Esophagus muscularis mucosa (tissue), 4 donors: ENCODE data around the gene BCL11B. TPM values are rescaled to one million over a fixed set of nuclear protein-coding genes. Genes with fewer than 3 reads are reported as not detected.

Source experiments
- DNase-seq: peaks from one replicate; pipeline ENCODE4 v3.0.0-alpha.2; 2017; ENCODE audit errors: extremely low spot score
- H3K27ac ChIP-seq, 4 donors: fragments of 200-600 bp; sonication (generic); replicated peaks in 1 of 4; 1 replicate in 3 of 4; 2 replicates in 1 of 4; pipeline ENCODE4 v1.5.1; 2016 to 2019; ENCODE audit warnings: mild to moderate bottlenecking in 1 of 4
- H3K27me3 ChIP-seq, 4 donors: fragments of 200-600 bp; sonication (generic); one replicate each; pipeline versions ENCODE4 v1.5.1 to v1.6.0; 2016 to 2019
- H3K36me3 ChIP-seq, 4 donors: fragments of 200-600 bp; sonication (generic); one replicate each; pipeline ENCODE4 v1.5.1; 2016 to 2019
- H3K4me1 ChIP-seq, 4 donors: fragments of 200-600 bp; sonication (generic); one replicate each; pipeline ENCODE4 v1.5.1; 2016 to 2019
- H3K4me3 ChIP-seq, 4 donors: fragments of 200-600 bp; sonication (generic); 1 replicate in 2 of 4; 2 replicates in 2 of 4; pipeline ENCODE4 v1.5.1; 2016 to 2019; ENCODE audit warnings: mild to moderate bottlenecking in 4 of 4, moderate library complexity in 1 of 4
- H3K9me3 ChIP-seq, 4 donors: fragments of 200-600 bp; sonication (generic); 1 replicate in 3 of 4; 2 replicates in 1 of 4; pipeline ENCODE4 v1.5.1; 2016 to 2019
- EP300 ChIP-seq: sonication (generic); formaldehyde crosslinking; IDR thresholded peaks from one replicate; pipeline ENCODE4 v1.6.1; 2017; ENCODE audit warnings: antibody characterized with exemption
- POLR2A ChIP-seq: fragments of 450-650 bp; IDR thresholded peaks from one replicate; pipeline ENCODE4 v1.6.1; 2017; ENCODE audit warnings: antibody characterized with exemption, moderate library complexity, mild to moderate bottlenecking, low read depth
- POLR2AphosphoS5 ChIP-seq, 2 donors: sonication (generic); formaldehyde crosslinking; IDR thresholded peaks; one replicate each; pipeline ENCODE4 v1.6.1; 2017; ENCODE audit warnings: antibody characterized with exemption in 2 of 2
- WGBS: methylation state at CpG from one replicate; pipeline ENCODE4 v1.1.5; 2018; 5-methylcytosine and 5-hydroxymethylcytosine counted together
- intact Hi-C: fragments of 100-400 bp; cut with DNase I; formaldehyde crosslinking; loops from one replicate; pipeline ENCODE4 v1.15.1; 2023
- total RNA-seq, 4 donors: library from RNA; depleted of rRNA; stranded (reverse); fragments of >200 nt; gene quantifications; one replicate each; pipeline versions ENCODE4 v1.1.0 to v1.2.1, GENCODE V29; 2016
- TF ChIP-seq, protein P1 (sequence below), 3 experiments: fragments of 200-600 bp in 2 of 3; fragments of 450-650 bp in 1 of 3; sonication (generic) in 2 of 3; IDR thresholded peaks; one replicate each; pipeline ENCODE4 v1.5.1; 2017 to 2019; ENCODE audit warnings: antibody characterized with exemption in 3 of 3, mild to moderate bottlenecking in 2 of 3, moderate library complexity in 1 of 3

BCL11B gene
- total RNA-seq, 4 donors from 2014 or later = 0.34 to 0.65 (median 0.46) TPM

DNA sequence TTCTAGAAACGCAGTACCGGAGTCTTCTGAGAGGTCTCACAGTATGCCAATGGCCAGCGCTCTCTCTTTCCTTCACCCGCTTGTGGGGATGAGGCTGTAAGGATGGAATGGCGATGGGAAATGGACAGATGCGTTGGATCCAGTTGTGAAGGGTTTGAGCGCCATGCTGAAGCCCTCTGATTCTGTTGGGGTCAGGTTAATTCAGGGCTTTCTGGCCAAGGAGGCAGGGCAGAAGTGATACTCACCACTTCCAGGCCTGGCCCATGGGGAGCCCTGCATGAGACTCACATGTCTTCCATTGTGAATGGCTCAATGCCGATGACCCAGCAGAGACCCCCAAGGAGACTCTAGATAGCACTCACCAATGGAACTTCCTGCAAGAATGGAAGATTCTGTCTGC is 114.3 kb downstream of the BCL11B start:
- intact Hi-C loops = no loop called here
- Histone ChIP-seq H3K4me1 (peaks cover 0 to 6% (median 3%) of the 10 kb centered on the region in 4 donors), H3K36me3 (no peaks in the 10 kb centered on the region), H3K4me3 (no peak overlapping the region), H3K27ac (no peak overlapping the region), H3K27me3 (peaks cover 0 to 10% (median 0%) of the 10 kb centered on the region in 4 donors), H3K9me3 (peaks cover 0 to 8% (median 0%) of the 10 kb centered on the region in 4 donors)
- no peak for DNase-seq
- TF ChIP-seq, protein P1, sequence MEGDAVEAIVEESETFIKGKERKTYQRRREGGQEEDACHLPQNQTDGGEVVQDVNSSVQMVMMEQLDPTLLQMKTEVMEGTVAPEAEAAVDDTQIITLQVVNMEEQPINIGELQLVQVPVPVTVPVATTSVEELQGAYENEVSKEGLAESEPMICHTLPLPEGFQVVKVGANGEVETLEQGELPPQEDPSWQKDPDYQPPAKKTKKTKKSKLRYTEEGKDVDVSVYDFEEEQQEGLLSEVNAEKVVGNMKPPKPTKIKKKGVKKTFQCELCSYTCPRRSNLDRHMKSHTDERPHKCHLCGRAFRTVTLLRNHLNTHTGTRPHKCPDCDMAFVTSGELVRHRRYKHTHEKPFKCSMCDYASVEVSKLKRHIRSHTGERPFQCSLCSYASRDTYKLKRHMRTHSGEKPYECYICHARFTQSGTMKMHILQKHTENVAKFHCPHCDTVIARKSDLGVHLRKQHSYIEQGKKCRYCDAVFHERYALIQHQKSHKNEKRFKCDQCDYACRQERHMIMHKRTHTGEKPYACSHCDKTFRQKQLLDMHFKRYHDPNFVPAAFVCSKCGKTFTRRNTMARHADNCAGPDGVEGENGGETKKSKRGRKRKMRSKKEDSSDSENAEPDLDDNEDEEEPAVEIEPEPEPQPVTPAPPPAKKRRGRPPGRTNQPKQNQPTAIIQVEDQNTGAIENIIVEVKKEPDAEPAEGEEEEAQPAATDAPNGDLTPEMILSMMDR (IDR thresholded peaks at IDR 0.05) = no peak
- TF ChIP-seq EP300 (no peak), POLR2A (no peak), POLR2AphosphoS5 (IDR thresholded peaks at IDR 0.05) (no peak)
- 95% methylated on average over 8 of the region's 8 CpGs for WGBS

DNA sequence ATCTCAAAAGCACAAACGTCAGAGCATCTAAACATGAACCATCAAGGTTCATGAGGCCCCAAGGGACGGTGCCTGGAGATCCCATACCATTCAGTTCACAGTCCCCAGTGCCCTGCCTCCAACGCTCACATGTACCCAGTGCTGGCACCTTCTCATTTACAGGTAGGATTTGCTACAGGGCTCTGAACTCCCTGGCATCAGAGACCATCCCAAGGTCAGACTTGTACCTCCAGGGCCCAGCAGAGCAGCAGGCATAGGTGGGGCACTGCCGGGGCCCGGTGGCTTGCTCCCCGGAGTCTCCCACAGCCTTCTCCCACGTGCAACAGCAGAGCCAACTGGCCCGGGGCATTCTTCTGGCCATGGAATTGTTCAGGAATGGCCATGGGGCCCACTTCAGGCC is 114.8 kb downstream of the BCL11B start:
- H3K9me3 ChIP-seq = peaks cover 0 to 8% (median 0%) of the 10 kb centered on the region in 4 donors
- no peak overlapping the region for H3K4me3 ChIP-seq
- intact Hi-C loops = no loop called here
- DNase-seq = no peak
- H3K4me1 ChIP-seq = peaks cover 0 to 6% (median 3%) of the 10 kb centered on the region in 4 donors
- peaks cover 0 to 10% (median 0%) of the 10 kb centered on the region in 4 donors for H3K27me3 ChIP-seq
- H3K36me3 ChIP-seq = no peaks in the 10 kb centered on the region
- no peak overlapping the region for H3K27ac ChIP-seq
- WGBS = 85% methylated on average over 8 of the region's 8 CpGs
- no peak for TF ChIP-seq POLR2AphosphoS5 (IDR thresholded peaks at IDR 0.05)

DNA sequence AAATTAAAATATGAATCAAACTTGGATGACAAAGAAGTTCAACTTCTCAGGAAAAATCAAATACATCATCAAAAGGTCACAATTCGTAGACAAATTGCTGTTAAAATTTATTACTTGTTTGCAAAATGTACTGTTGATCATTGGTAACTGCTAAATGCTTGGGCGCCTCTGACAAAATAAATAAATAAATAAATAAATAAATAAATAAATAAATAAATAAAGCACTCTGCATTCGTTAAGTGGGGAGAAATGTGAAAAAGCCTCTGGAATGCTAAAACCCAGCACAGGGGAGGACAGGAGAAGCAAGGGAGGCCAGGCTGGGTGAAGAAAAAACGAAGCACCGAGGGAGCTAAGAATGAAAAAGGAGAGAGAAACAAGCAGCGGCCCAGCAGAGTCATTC is 115.2 kb downstream of the BCL11B start:
- Histone ChIP-seq H3K36me3 (no peaks in the 10 kb centered on the region), H3K9me3 (peaks cover 0 to 8% (median 0%) of the 10 kb centered on the region in 4 donors), H3K27ac (no peak overlapping the region), H3K4me3 (no peak overlapping the region), H3K27me3 (peaks cover 0 to 10% (median 0%) of the 10 kb centered on the region in 4 donors), H3K4me1 (peaks cover 0 to 6% (median 3%) of the 10 kb centered on the region in 4 donors)
- TF ChIP-seq POLR2AphosphoS5 (IDR thresholded peaks at IDR 0.05) (no peak), EP300 (no peak), POLR2A (no peak)
- TF ChIP-seq, protein P1 (IDR thresholded peaks at IDR 0.05) = no peak
- no peak for DNase-seq
- intact Hi-C loops = no loop called here
- WGBS = 87% methylated on average over 6 of the region's 6 CpGs

DNA sequence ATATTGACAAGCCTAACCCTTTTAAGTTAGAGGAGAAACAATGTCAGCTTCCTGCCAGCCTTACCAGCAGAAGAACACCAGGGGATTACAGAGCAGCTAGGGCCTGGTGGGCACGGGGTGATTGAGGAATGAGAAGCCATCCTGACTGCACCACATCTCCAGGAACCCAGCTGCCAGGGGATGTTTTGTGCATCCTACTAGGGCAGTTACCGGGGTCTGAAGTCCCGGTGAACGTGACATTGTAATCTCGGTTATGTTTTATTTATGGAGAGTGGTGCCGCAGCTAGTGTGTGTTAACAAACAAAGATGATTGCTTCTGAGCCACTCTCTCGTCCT is 115.9 kb downstream of the BCL11B start:
- Histone ChIP-seq H3K4me1 (peaks cover 0 to 6% (median 3%) of the 10 kb centered on the region in 4 donors), H3K9me3 (peaks cover 0 to 2% (median 0%) of the 10 kb centered on the region in 4 donors), H3K36me3 (no peaks in the 10 kb centered on the region), H3K4me3 (no peak overlapping the region), H3K27me3 (peaks cover 0 to 10% (median 0%) of the 10 kb centered on the region in 4 donors), H3K27ac (no peak overlapping the region)
- TF ChIP-seq POLR2AphosphoS5 (IDR thresholded peaks at IDR 0.05) (no peak), POLR2A (no peak)
- no peak for DNase-seq
- WGBS = 82% methylated on average over 7 of the region's 7 CpGs
- intact Hi-C loops = no loop called here

DNA sequence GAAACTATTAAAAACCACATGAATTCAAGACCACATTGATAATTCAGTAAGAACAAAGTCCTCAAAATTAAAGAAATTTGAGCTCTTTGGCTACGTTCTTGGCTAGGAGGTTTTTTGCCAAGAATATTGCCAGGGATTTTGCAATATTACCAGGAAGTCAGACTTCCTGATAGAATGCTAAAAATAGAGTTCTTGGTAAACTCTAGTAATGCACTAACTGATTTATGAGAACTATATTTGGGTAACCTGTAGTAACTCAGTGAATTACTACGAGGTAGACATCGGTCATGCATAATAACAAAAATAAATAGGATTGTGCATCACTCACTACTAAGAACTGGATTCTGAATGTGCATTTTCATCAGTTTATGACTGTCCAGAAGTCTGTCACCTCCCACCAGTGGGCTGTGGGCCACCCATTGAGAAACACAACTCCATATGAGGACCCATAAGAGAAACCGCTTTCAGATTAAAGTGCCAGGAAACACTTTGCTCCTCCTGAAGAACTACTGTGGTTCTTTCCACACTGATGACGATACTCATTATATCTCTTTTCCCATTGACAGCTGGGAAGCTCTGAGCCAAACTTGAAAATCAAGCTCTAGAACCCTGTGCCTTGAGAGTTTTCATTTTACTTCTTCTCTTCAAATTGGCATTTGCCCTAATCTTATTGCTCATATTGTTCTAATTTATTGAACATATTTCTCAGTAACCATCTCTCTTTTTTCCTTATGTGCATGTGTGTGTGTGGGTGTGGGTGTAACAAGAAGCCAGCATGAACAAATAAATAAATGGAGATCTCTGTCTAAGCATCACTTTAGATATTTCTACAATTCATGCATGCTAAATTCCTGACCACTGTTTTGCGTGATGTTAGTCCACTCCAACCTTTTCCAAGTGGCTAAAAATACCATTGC is 116.6 kb downstream of the BCL11B start:
- H3K4me1 ChIP-seq = peaks cover 0 to 6% (median 3%) of the 10 kb centered on the region in 4 donors
- H3K4me3 ChIP-seq = no peak overlapping the region
- TF ChIP-seq POLR2A (no peak), POLR2AphosphoS5 (IDR thresholded peaks at IDR 0.05) (no peak), EP300 (no peak)
- TF ChIP-seq, protein P1 (IDR thresholded peaks at IDR 0.05) = no peak
- intact Hi-C loops = no loop called here
- H3K27me3 ChIP-seq = peaks cover 0 to 10% (median 0%) of the 10 kb centered on the region in 4 donors
- no peaks in the 10 kb centered on the region for H3K9me3 ChIP-seq
- no peaks in the 10 kb centered on the region for H3K36me3 ChIP-seq
- no peak overlapping the region for H3K27ac ChIP-seq
- DNase-seq = no peak
- WGBS = 65% methylated on average over 6 of the region's 6 CpGs
